Measurements from ENCODE around the gene NEU1. TPM values are rescaled to one million over a fixed set of nuclear protein-coding genes. Genes with fewer than 3 reads are reported as not detected.

NEU1 gene
- total RNA-seq, 1 donor from 2014 or later, result 74.8 TPM

DNA sequence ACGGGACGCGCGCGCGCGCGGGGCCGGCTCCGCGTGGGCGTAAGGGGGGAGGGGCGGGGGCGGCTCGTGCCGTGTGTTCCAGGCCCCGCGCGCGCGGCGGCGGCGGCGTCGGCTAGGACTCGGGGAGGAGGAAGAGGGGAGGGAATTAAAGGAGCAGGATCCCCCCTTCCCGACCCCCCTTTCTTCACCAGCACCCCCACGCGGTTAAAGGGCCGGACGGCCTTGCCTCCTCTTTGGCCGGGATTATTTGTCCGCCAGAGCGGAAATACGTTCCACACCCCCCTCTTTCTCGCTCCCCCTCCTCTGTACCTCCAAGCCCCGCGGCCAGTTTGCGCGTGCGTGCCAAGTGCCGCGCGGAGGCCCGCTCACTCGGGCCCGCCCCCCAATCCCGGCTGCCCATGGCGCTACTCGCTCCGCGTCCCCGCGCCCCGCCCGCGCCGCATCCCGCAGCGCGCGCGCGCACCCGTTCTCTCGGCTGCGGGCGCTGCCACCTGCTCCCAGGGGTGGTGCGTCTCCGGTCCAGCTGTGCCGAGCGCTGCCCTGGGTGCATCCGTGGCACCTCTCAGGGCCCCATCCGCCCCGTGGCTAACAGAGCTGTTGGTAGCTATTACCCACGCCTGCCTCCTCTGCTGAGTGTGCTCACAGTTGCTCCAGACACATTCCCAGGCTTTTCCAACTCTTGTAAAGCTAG lies 39.5 kb upstream of the NEU1 start, which contains the start of gene ZBTB12:
ZBTB12 (minus strand) TSS at position 134 of the 691 bp plus-strand sequence. CDS start 781 bp downstream, outside the sequence.
- Mint-ChIP-seq H3K27me3 (ENCODE audit: unreplicated experiment) (peaks cover 4% of the 10 kb centered on the region), H3K27ac (ENCODE audit: unreplicated experiment) (peak within 1 kb of the TSS; percentile 90), H3K9me3 (ENCODE audit: unreplicated experiment) (no peaks in the 10 kb centered on the region), H3K36me3 (ENCODE audit: unreplicated experiment) (peaks cover 1% of the 10 kb centered on the region), H3K4me3 (ENCODE audit: unreplicated experiment) (peak within 1 kb of the TSS; percentile 82), H3K4me1 (ENCODE audit: unreplicated experiment) (peaks cover 21% of the 10 kb centered on the region)
- peak; percentile 98 for DNase-seq (ENCODE audit: extremely low spot score, unreplicated experiment)
- TF ChIP-seq, protein P1, sequence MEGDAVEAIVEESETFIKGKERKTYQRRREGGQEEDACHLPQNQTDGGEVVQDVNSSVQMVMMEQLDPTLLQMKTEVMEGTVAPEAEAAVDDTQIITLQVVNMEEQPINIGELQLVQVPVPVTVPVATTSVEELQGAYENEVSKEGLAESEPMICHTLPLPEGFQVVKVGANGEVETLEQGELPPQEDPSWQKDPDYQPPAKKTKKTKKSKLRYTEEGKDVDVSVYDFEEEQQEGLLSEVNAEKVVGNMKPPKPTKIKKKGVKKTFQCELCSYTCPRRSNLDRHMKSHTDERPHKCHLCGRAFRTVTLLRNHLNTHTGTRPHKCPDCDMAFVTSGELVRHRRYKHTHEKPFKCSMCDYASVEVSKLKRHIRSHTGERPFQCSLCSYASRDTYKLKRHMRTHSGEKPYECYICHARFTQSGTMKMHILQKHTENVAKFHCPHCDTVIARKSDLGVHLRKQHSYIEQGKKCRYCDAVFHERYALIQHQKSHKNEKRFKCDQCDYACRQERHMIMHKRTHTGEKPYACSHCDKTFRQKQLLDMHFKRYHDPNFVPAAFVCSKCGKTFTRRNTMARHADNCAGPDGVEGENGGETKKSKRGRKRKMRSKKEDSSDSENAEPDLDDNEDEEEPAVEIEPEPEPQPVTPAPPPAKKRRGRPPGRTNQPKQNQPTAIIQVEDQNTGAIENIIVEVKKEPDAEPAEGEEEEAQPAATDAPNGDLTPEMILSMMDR (IDR thresholded peaks at IDR 0.05), result no peak

DNA sequence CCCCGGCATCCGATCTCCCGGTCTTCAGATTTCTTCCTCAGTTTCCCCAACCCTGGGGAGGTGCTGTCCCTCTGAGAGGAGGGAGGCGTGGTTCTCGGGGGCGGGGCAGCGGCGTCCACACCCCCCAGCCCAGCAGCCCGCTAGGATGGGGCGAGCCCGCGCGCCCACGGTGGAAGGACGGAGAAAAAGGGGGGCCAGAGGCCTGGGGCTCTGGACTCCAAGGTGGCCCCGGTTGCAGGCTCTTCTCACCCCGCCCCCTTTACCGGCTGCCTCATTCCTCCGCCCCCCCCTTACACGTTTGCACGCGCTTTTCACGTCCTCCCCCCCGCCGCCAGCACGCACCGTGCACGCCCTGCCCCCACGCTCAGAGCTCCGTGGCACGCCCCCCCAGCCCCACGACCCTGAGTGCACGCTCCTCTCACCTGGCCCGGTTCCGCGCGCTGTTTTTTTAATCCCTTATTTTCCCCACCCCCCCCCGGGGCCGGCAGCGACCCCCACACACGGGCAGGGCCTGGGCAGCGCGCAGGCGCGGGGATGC lies 38.9 kb upstream of the NEU1 start:
- no peaks in the 10 kb centered on the region for H3K9me3 Mint-ChIP-seq (ENCODE audit: unreplicated experiment)
- TF ChIP-seq, protein P1 (IDR thresholded peaks at IDR 0.05), result no peak
- peaks cover 22% of the 10 kb centered on the region for H3K4me1 Mint-ChIP-seq (ENCODE audit: unreplicated experiment)
- H3K27me3 Mint-ChIP-seq (ENCODE audit: unreplicated experiment), result peaks cover 4% of the 10 kb centered on the region
- H3K4me3 Mint-ChIP-seq (ENCODE audit: unreplicated experiment), result peak overlapping the region; percentile 82
- peaks cover under 1% of the 10 kb centered on the region for H3K36me3 Mint-ChIP-seq (ENCODE audit: unreplicated experiment)
- no peak for DNase-seq (ENCODE audit: extremely low spot score, unreplicated experiment)
- H3K27ac Mint-ChIP-seq (ENCODE audit: unreplicated experiment), result peak overlapping the region; percentile 41

DNA sequence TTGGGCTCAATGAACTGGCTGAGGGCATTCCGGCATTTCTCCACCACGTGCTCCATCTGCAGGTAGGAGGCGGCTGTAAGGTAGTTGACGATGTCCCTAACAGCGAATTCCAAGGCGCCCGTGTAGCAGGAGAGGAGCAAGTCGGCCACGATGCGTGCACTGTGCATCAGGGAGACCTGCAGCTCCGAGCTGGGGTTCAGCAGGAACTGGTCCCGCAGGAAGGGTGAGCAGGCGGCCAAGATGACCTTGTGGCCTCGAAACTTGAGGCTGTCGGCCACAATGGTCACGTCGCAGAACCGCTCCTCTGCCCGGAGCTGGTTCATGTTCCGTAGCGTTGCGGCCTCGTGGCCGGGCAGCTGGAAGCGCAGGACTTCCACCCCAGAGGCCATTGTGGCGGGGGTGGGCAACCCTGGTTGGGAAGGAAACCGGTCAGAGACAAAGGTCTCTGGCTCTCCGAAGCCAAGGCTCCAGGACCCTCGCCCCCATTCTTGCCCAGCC lies 38.3 kb upstream of the NEU1 start:
- H3K4me3 Mint-ChIP-seq (ENCODE audit: unreplicated experiment), result peak overlapping the region; percentile 82
- H3K27ac Mint-ChIP-seq (ENCODE audit: unreplicated experiment), result peak overlapping the region; percentile 41
- H3K9me3 Mint-ChIP-seq (ENCODE audit: unreplicated experiment), result no peaks in the 10 kb centered on the region
- TF ChIP-seq, protein P1 (IDR thresholded peaks at IDR 0.05), result no peak
- H3K36me3 Mint-ChIP-seq (ENCODE audit: unreplicated experiment), result no peaks in the 10 kb centered on the region
- peaks cover 25% of the 10 kb centered on the region for H3K4me1 Mint-ChIP-seq (ENCODE audit: unreplicated experiment)
- H3K27me3 Mint-ChIP-seq (ENCODE audit: unreplicated experiment), result peaks cover under 1% of the 10 kb centered on the region
- no peak for DNase-seq (ENCODE audit: extremely low spot score, unreplicated experiment)

DNA sequence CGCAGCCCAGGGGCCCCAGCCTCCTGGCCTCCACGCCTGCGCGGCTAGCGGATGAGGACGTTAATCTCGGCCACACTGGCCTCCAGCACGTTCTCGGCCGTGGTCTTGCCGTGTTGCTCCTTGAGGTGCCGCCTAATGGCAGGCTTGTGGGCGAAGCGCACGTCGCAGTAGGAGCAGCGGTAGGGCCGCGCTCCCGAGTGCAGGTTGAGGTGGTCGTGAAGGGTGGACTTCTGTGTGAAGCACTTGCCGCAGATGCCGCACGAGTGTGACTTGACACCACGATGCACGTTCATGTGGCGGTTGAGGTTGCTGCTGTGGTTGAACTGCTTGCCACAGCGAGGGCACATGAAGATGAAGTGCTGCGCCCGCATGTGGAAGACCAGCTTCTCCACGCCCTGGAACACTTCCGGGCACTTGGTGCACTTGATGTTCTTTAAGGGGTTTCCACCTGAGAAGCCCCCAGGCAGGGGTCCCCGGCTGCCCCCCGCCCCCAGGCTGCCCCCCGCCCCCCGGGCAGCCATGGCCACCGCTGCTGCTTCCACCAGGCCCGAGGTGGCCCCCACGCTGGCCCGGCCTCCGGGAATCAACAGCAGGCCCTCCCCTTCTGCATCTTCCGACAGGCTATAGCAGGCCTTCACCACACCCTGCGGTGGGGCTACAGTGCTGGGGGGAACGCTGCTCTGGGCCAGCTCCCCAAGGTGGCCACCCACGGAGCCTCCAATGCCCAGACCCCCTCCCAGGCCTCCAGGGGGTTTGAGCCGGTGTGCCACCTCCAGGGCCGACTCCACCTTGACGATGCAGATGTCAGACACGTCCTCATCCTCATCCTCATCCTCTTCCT lies 37.5 kb upstream of the NEU1 start:
- Mint-ChIP-seq H3K9me3 (ENCODE audit: unreplicated experiment) (no peaks in the 10 kb centered on the region), H3K4me3 (ENCODE audit: unreplicated experiment) (no peak overlapping the region), H3K4me1 (ENCODE audit: unreplicated experiment) (peaks cover 25% of the 10 kb centered on the region), H3K27ac (ENCODE audit: unreplicated experiment) (no peak overlapping the region), H3K36me3 (ENCODE audit: unreplicated experiment) (no peaks in the 10 kb centered on the region), H3K27me3 (ENCODE audit: unreplicated experiment) (no peaks in the 10 kb centered on the region)
- no peak for DNase-seq (ENCODE audit: extremely low spot score, unreplicated experiment)
- TF ChIP-seq, protein P1 (IDR thresholded peaks at IDR 0.05), result no peak

Measured in osteocyte (in vitro differentiated cells).